NB4 (cell line): Measurements from ENCODE around the gene NCOA4.

Experiments
- DNase-seq: peaks from one replicate; pipeline ENCODE4 v3.0.0; 2010; ENCODE audit warnings: low read depth
- H3K4me3 ChIP-seq: one replicate; pipeline ENCODE4 v1.5.1; 2011; ENCODE audit warnings: mild to moderate bottlenecking, low read depth, low read length, moderate library complexity
- MYC ChIP-seq: IDR thresholded peaks from 2 replicates; pipeline ENCODE4 v1.6.1; 2011; ENCODE audit warnings: low read depth, low read length
- POLR2A ChIP-seq: IDR thresholded peaks from 2 replicates; pipeline ENCODE4 v1.6.1; 2011; ENCODE audit warnings: mild to moderate bottlenecking; ENCODE audit not compliant: insufficient read length; ENCODE audit errors: extremely low read depth
- TF ChIP-seq, protein P1 (sequence below): IDR thresholded peaks from one replicate; pipeline ENCODE4 v1.5.1; 2012; ENCODE audit warnings: low read depth, low read length
- TF ChIP-seq, protein P2 (sequence below): IDR thresholded peaks from 2 replicates; pipeline ENCODE4 v1.6.1; 2011; ENCODE audit warnings: low read depth, low read length

The NCOA4 gene

GRCh38 chr10:46046261-46046660 is 15.8 kb upstream of the NCOA4 start, which contains the start of gene MSMB:
Gene MSMB (minus strand): TSS chr10:46046269. CDS start chr10:46046237, 32 bp downstream.
- no peak for TF ChIP-seq MYC
- DNase-seq = no peak
- H3K4me3 ChIP-seq = no peak within 1 kb of the TSS

DNA sequence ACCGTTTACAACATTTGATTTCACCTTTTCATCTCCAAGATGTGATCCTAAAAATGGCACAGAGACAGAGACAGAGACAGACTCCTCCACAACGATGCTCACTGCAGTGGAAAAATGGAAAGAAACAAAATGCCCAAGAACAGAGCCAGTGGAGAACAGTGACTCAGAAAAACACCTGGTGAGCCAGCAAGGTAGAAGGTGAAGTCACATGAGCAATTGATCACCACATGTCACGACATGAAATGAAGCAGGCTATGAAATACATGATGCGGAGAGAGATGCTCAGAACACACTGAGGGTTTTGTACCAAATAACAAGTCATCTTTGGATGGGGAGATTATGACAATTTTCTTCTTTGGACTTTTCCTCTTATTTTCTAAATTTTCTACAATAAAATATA is 12.1 kb upstream of the NCOA4 start:
- no peak overlapping the region for H3K4me3 ChIP-seq
- no peak for DNase-seq
- TF ChIP-seq, protein P1, sequence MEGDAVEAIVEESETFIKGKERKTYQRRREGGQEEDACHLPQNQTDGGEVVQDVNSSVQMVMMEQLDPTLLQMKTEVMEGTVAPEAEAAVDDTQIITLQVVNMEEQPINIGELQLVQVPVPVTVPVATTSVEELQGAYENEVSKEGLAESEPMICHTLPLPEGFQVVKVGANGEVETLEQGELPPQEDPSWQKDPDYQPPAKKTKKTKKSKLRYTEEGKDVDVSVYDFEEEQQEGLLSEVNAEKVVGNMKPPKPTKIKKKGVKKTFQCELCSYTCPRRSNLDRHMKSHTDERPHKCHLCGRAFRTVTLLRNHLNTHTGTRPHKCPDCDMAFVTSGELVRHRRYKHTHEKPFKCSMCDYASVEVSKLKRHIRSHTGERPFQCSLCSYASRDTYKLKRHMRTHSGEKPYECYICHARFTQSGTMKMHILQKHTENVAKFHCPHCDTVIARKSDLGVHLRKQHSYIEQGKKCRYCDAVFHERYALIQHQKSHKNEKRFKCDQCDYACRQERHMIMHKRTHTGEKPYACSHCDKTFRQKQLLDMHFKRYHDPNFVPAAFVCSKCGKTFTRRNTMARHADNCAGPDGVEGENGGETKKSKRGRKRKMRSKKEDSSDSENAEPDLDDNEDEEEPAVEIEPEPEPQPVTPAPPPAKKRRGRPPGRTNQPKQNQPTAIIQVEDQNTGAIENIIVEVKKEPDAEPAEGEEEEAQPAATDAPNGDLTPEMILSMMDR = no peak
- TF ChIP-seq MYC (no peak), POLR2A (no peak)
- TF ChIP-seq, protein P2, sequence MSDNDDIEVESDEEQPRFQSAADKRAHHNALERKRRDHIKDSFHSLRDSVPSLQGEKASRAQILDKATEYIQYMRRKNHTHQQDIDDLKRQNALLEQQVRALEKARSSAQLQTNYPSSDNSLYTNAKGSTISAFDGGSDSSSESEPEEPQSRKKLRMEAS = no peak

GRCh38 chr10:46040004-46040403 is 9.6 kb upstream of the NCOA4 start:
- TF ChIP-seq, protein P2 = no peak
- TF ChIP-seq MYC (no peak), POLR2A (no peak)
- TF ChIP-seq, protein P1 = no peak
- no peak overlapping the region for H3K4me3 ChIP-seq

DNA sequence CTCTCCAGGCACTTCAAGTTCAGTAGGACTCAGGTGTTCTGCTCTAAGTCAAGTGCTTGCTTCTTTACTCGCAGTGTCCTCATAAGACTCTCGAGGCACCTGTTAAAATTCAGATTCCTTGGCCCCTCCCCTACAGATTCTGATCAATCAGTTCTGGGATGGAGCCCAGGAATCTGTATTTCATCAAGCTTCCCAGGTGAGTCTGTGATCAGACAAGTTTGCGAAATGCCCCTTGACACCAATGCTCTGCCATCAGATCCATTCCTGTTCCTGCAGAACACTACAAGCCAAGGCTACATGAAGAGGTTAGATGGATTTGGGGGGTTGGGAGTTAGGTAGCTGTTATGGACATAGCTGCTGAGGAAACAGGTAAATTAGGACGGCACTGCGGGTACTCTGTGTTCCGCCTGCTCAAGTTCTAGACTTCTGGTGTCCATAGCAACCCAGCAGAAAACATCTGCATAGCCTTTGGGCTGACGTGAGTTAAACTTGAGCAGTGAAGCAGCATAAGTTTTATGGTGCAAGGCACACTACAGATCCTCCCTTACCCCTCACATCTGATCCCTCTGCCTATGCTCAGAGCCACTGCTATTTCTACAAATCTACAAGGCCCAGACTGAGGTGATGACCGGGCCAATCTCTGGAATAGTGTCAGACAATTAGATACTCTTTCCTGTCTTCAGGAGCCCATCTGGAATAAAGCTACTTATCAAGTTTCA is 6.8 kb upstream of the NCOA4 start:
- no peak for DNase-seq
- no peak overlapping the region for H3K4me3 ChIP-seq
- TF ChIP-seq, protein P2 = no peak
- no peak for TF ChIP-seq MYC
- no peak for TF ChIP-seq POLR2A
- TF ChIP-seq, protein P1 = no peak

More at GRCh38 chr10:46040004-46040403, 9.6 kb upstream of the NCOA4 start:
- DNase-seq = no peak

- DNase-seq = no peak
- H3K4me3 ChIP-seq = no peak overlapping the region
- TF ChIP-seq MYC (no peak), POLR2A (no peak)
- TF ChIP-seq, protein P2 = no peak
- TF ChIP-seq, protein P1 = peak; percentile 9
Observed at GRCh38 chr10:46035923-46036849, 5.8 kb upstream of the NCOA4 start.

DNA sequence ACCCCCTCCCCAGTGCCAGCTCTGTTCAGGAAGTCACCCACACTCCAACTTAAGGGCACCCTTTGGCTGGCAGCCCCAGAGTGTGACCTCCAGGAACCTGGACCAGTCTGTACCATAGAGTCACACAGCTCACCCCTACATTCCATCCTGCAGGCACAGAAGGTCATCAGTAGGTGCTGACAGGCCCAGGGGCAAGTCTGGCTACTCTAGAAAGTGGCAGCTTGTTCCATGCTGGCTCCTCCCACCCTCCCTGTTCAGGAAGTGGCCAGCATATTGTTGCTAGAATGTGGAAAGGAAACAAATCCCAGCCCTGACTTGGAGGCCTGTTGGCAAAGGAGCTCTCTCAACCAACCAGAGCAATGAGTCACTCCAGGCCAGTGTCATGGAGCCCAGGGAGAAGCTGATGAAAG is 3.2 kb upstream of the NCOA4 start:
- no peak for TF ChIP-seq POLR2A
- TF ChIP-seq, protein P2 = no peak
- TF ChIP-seq, protein P1 = no peak
- no peak for TF ChIP-seq MYC
- H3K4me3 ChIP-seq = no peak overlapping the region
- DNase-seq = peak; percentile 79
